ENCODE results near the gene SDS.
"Not testable (repeated sequence)": the region's sequence is repeated elsewhere in the genome, so short reads cannot be mapped to it uniquely, and the experiment has no call there.

Gene SDS

GRCh38 chr12:113374823-113375428 is 28.8 kb downstream of the SDS start:
- DNase-seq (ENCODE audit: low read depth), result no peak

DNA sequence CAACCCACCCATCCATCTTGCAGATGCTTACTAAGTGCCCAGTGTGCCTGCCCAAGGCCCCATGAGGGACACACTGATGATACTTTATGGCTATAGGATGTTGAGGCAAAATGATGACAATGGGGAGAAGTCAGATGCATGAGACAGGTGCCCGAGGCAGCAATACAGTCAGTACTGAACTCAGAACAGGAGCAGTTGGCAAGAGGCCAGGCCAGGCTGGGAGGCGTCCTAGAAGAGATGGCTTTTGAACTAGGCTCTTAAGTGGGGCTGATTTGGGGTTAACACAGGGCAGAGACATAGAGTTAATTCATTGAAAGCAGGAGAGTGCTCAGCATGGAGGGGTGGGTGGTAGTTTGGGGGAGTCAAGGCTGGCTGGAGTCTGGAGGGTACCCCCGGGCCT is 29.7 kb downstream of the SDS start:
- DNase-seq (ENCODE audit: low read depth), result no peak

DNA sequence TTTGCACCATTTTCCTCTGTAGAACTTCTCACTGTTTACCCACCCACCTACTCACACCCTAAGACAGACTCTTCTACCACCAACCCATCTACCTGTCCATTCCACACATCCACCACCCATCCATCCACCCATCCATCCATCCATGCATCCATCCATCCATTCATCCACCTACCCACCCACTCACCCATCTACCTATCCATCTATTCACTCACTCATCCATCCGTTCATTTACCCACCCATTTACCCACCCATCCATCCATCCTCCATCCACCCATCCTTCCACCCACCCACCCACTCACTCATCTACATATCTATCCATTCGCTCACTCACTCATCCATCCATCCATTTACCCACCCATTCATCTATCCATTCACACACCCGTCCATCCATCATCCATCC is 30.2 kb downstream of the SDS start:
- DNase-seq (ENCODE audit: low read depth), result no peak

DNA sequence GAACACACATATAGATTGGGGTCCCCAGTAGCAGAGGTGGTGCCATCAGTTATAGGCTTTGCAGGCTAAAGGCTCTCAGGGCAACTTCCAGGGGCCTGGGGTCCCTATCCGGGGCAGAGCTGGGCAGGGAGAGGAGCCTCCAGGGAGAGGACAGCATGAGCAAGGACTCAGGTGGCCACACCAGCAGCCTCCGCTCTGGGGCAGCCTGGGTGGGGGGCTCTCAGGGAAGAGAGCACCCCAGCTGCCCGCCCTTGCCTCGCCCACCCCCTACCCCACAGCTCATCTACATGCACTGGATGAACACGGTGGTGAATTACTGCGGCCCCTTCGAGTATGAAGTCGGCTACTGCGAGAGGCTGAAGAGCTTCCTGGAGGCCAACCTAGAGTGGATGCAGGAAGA is 31.3 kb downstream of the SDS start:
- no peak for DNase-seq (ENCODE audit: low read depth)

DNA sequence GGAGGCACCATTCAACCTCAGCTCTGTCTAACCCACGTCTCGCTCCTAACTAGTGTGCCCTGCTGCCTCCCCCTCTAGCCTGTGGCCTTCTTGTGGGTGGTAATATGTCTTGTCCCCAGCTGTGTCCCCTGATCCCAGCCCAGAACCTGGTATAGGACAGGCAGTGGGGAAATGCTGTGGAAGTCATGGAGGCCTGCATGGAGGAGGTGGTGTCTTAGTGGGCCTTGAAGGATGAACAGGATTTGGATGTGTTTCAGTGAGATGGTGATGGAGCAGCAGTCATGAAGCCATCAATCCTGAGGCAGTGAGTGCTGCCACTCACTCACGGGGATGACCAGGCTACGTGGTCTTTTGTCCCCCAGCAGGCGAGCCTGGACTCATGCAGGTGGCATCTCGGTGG is 31.9 kb downstream of the SDS start:
- no peak for DNase-seq (ENCODE audit: low read depth)

GRCh38 chr12:113370923-113371682 is 32.6 kb downstream of the SDS start:
- DNase-seq (ENCODE audit: low read depth), result no peak

DNA sequence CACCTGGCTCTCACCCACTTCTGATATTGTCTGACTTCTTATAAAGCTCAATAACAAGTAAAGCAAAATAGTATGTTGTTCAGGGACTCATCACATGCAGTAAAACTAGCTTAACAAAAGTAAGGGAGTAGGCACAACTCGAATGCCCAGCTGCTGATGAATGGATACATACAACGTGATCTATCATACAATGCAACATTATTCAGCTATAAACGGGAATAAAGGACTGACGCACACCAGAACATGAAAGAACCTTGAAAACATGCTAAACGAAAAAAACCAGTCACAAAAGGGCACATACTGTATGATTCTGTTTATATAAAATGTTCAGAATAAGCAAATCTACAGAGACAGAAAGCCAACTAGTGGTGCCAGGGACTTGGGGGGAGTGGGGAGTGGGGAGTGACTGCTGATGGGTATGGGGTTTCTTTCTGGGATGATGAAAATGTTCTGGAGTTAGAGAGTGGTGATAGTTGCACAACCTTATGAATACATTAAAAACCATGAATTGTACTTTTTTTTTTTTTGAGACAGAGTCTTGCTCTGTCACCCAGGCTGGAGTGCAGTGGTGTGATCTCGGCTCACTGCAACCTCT is 34.2 kb downstream of the SDS start:
- no peak for DNase-seq (ENCODE audit: low read depth)

DNA sequence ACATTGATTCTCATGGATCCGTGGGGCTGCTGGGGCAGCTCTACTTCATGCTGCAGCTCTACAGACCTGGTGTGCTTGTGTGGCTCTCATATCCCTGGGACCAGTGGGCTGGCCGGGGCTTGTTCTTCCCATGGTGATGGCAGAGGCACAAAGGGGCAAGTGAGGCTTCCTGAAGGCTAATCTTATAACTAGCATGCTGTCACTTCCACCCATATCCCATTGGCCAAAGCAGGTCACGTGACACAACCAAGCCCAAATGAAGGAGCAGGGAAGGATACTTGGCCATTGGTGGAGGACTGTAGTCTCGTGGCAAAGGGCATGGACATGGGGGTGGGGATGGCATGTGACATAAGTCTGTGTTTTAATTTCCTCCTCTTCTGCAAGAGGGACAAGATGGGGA is 35.4 kb downstream of the SDS start:
- no peak for DNase-seq (ENCODE audit: low read depth)

GRCh38 chr12:113366827-113367226 is 36.9 kb downstream of the SDS start:
- no peak for DNase-seq (ENCODE audit: low read depth)

- no peak for DNase-seq (ENCODE audit: low read depth)
Observed at GRCh38 chr12:113365639-113366395, 37.9 kb downstream of the SDS start.

DNA sequence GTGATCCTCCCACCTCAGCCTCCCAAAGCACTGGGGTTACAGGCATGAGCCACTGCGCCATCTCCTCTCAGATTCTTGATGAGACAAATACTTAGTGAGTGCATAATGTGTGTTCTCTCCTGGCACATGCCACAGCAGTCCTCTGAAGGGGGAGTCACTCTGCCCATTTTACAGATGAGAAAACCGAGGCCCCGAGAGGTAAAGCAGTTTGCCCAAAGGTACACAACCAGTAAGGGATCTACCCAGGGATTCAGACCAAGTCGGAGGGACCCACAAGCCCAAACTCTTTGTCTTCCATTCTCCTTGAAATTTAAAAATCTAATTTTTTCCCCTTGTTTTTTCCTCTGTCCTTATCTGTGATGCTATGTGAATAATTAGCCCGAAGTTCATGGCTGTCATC is 39.0 kb downstream of the SDS start:
- DNase-seq (ENCODE audit: low read depth), result no peak

DNA sequence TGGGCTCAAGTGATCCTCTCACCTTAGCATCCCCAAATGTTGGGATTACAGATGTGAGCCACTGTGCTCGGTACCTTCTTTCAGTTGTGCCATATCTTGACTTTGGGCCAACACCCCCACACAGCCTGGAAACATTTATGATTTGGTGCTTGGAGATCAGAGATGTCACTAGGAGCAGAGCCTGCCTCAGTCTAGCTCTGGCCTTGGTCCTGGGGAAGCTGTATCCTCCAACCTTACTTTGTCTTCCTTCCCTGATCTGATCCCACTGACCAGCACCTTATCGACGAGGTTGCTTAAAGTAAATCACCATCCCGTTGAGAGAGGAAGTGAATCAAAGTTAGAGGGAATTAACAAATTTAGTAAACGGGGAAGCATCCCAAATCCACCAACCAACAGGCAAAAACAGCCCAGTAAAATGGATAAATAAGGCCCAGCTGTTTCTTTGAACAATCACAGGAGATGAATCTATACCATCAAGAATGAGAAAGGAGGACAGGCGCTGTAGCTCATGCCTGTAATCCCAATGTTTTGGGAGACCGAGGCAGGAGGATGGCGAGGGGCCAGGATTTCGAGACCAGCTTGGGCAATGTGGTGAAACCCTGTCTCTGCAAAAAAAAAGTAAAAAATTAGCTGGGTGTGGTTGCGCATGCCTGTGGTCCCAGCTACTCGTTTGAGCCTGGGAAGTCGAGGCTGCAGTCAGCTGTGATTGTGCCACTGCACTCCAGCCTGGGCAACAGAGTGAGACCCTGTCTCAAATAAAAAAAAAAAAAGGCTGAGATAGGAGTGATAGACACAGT is 41.9 kb downstream of the SDS start:
- no peak for DNase-seq (ENCODE audit: low read depth)

GRCh38 chr12:113359939-113360748 is 43.5 kb downstream of the SDS start:
- peak; percentile 11 for DNase-seq (ENCODE audit: low read depth)

- DNase-seq (ENCODE audit: low read depth), result no peak
Observed at GRCh38 chr12:113359133-113359938, 44.4 kb downstream of the SDS start.

- peak; percentile 88 for DNase-seq (ENCODE audit: low read depth)
Observed at GRCh38 chr12:113358381-113359132, 45.1 kb downstream of the SDS start, which contains the start of gene PLBD2. PLBD2 (plus strand) TSS chr12:113358587; CDS start chr12:113358601, 14 bp downstream.

DNA sequence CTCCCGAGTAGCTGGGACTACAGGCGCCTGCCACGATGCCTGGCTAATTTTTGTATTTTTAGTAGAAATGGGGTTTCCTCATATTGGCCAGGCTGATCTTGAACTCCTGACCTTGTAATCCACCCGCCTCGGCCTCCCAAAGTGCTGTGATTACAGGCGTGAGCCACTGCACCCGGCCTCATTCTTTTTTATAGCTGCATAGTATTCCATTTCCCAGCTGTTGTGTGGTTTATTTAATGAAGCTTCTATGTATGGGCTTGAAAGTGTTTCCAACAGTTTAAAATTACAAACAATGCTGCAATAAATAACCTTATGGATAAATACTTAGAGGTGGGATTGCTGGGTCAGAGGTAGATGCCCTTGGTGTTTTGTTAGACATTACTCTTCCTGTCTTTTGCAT is 49.5 kb downstream of the SDS start:
- not testable (repeated sequence) for DNase-seq (ENCODE audit: low read depth)

- DNase-seq (ENCODE audit: low read depth), result no peak
Observed at GRCh38 chr12:113351089-113351488, 52.6 kb downstream of the SDS start.

DNA sequence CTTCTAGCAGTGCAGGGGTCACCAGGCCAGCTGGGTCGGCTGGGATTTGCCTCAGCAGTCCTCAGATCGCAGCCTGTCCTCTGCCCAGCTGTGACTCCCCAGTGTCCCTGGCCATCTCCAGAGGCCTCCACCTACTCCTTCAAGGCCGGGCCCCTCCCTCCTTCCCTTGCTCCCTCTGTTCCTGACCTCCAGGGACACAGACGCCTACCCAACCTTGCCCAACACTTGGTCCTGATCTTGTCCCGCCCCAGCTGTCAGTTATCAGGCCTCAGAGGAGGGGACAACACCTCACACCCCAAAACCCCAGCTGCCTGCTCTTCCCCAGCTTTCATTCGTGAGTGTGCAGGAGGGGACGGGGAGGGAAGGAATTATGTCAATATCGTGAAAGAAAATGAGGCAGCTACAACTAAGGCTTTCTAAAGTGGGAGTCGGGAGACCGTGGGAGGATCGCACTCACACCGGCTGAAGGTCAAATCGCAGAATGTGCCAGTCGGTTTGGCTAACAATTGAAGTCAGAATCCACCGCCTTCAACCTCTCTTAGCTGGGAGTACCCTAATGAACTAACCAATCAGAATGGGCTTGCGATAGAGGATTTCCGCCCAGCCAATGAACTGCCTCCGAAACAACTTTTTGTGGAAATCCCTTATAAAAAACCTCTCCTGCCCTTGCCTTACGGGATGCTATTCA is 54.7 kb downstream of the SDS start:
- no peak for DNase-seq (ENCODE audit: low read depth)

GRCh38 chr12:113347892-113348291 is 55.8 kb downstream of the SDS start:
- no peak for DNase-seq (ENCODE audit: low read depth)

Measured in CMK (cell line).